WTC11 (cell line): ENCODE data around the gene GNG10. TPM values are rescaled to one million over a fixed set of nuclear protein-coding genes. Genes with fewer than 3 reads are reported as not detected.
A peak's percentile ranks its signal among the peaks of the same experiment; 100 is the strongest.

ENCODE experiments used
- AR ChIP-seq: fragments of 250-450 bp; sonication (Bioruptor Pico); IDR thresholded peaks from 2 replicates; pipeline ENCODE4 v1.9.0; 2021; ENCODE audit warnings: mild to moderate bottlenecking
- ATF1 ChIP-seq: sonication (generic); formaldehyde crosslinking; IDR thresholded peaks from 2 replicates; pipeline ENCODE4 v1.8.1; 2023; ENCODE audit warnings: mild to moderate bottlenecking, moderate library complexity, missing genetic modification reagents
- ATF6 ChIP-seq: sonication (generic); formaldehyde crosslinking; IDR thresholded peaks from 2 replicates; pipeline ENCODE4 v1.8.1; 2023; ENCODE audit warnings: mild to moderate bottlenecking, missing genetic modification reagents
- CBFB ChIP-seq: sonication (generic); formaldehyde crosslinking; IDR thresholded peaks from 2 replicates; pipeline ENCODE4 v1.8.1; 2022; ENCODE audit warnings: mild to moderate bottlenecking, low read depth, missing genetic modification reagents
- CDX4 ChIP-seq: fragments of 250-450 bp; sonication (Bioruptor Pico); IDR thresholded peaks from 2 replicates; pipeline ENCODE4 v1.9.0; 2021; ENCODE audit warnings: moderate library complexity, mild to moderate bottlenecking, inconsistent platforms, borderline replicate concordance
- CREM ChIP-seq: sonication (generic); formaldehyde crosslinking; IDR thresholded peaks from 2 replicates; pipeline ENCODE4 v1.8.1; 2022; ENCODE audit warnings: mild to moderate bottlenecking, missing genetic modification reagents, moderate library complexity
- E2F4 ChIP-seq: sonication (generic); formaldehyde crosslinking; IDR thresholded peaks from 2 replicates; pipeline ENCODE4 v1.8.1; 2022; ENCODE audit warnings: low read depth, mild to moderate bottlenecking, moderate library complexity, missing genetic modification reagents, borderline replicate concordance
- ESRRA ChIP-seq: sonication (generic); formaldehyde crosslinking; IDR thresholded peaks from 2 replicates; pipeline ENCODE4 v1.8.1; 2022; ENCODE audit warnings: mild to moderate bottlenecking, missing genetic modification reagents, borderline replicate concordance
- ETV6 ChIP-seq: sonication (generic); formaldehyde crosslinking; IDR thresholded peaks from 2 replicates; pipeline ENCODE4 v1.8.1; 2022; ENCODE audit warnings: mild to moderate bottlenecking, missing genetic modification reagents
- FOXP1 ChIP-seq: sonication (generic); formaldehyde crosslinking; IDR thresholded peaks from 2 replicates; pipeline ENCODE4 v1.8.0; 2022; ENCODE audit warnings: missing genetic modification reagents, mild to moderate bottlenecking, moderate library complexity, borderline replicate concordance
- HMGXB4 ChIP-seq: sonication (generic); formaldehyde crosslinking; IDR thresholded peaks from 2 replicates; pipeline ENCODE4 v1.8.1; 2023; ENCODE audit warnings: mild to moderate bottlenecking, moderate library complexity, missing genetic modification reagents
- KAT7 ChIP-seq: sonication (generic); formaldehyde crosslinking; IDR thresholded peaks from 2 replicates; pipeline ENCODE4 v1.8.1; 2023; ENCODE audit warnings: missing genetic modification reagents, mild to moderate bottlenecking, borderline replicate concordance
- MAX ChIP-seq: sonication (generic); formaldehyde crosslinking; IDR thresholded peaks from 2 replicates; pipeline ENCODE4 v1.8.0; 2022; ENCODE audit warnings: mild to moderate bottlenecking, missing genetic modification reagents
- MYBL2 ChIP-seq: sonication (generic); formaldehyde crosslinking; IDR thresholded peaks from 2 replicates; pipeline ENCODE4 v1.8.1; 2023; ENCODE audit warnings: mild to moderate bottlenecking, moderate library complexity, missing genetic modification reagents
- TCF7 ChIP-seq: sonication (generic); formaldehyde crosslinking; IDR thresholded peaks from 2 replicates; pipeline ENCODE4 v1.8.0; 2022; ENCODE audit warnings: mild to moderate bottlenecking, low read depth, missing genetic modification reagents, moderate library complexity
- ZMAT4 ChIP-seq: fragments of 250-450 bp; sonication (Bioruptor Pico); IDR thresholded peaks from 2 replicates; pipeline ENCODE4 v1.9.0; 2021; ENCODE audit warnings: mild to moderate bottlenecking
- ZNF317 ChIP-seq: sonication (generic); formaldehyde crosslinking; IDR thresholded peaks from 2 replicates; pipeline ENCODE4 v1.8.1; 2023; ENCODE audit warnings: low read depth, mild to moderate bottlenecking, moderate library complexity, missing genetic modification reagents, borderline replicate concordance
- ZNF416 ChIP-seq: fragments of 250-450 bp; sonication (Bioruptor Pico); IDR thresholded peaks from 2 replicates; pipeline ENCODE4 v1.9.0; 2021; ENCODE audit warnings: mild to moderate bottlenecking, inconsistent platforms
- ZNF425 ChIP-seq: fragments of 250-450 bp; sonication (Bioruptor Pico); conservative IDR thresholded peaks from 2 replicates; pipeline ENCODE4 v1.9.0; 2021; ENCODE audit warnings: mild to moderate bottlenecking
- ZNF532 ChIP-seq: fragments of 250-450 bp; sonication (Bioruptor Pico); IDR thresholded peaks from 2 replicates; pipeline ENCODE4 v1.9.0; 2021; ENCODE audit warnings: mild to moderate bottlenecking, borderline replicate concordance
- total RNA-seq: library from RNA; stranded (reverse); gene quantifications from 3 replicates; pipeline ENCODE4 v1.2.3, GENCODE V29; 2021

The GNG10 gene
- total RNA-seq, 1 experiment from 2014 or later = 17.2 TPM

GRCh38 chr9:111661150-111661801 lies at the start of gene GNG10 (continued):
- TF ChIP-seq ZNF416 (CRISPR knock-in tag) (no peak), ATF6 (CRISPR knock-in tag) (no peak), MAX (CRISPR knock-in tag) (peak; percentile 35; the same call in 1 of the 2 replicates), MYBL2 (CRISPR knock-in tag) (no peak), CREM (CRISPR knock-in tag) (no peak), ATF1 (CRISPR knock-in tag) (no peak), ZNF532 (CRISPR knock-in tag) (no peak), ZNF425 (CRISPR knock-in tag) (no peak), KAT7 (CRISPR knock-in tag) (peak; percentile 52; the same call in 1 of the 2 replicates), ZMAT4 (CRISPR knock-in tag) (no peak), AR (CRISPR knock-in tag) (no peak), CDX4 (CRISPR knock-in tag) (no peak), TCF7 (CRISPR knock-in tag) (0 out of 2 replicates have a peak, but pooled peaks have one; percentile 23), E2F4 (CRISPR knock-in tag) (no peak), CBFB (CRISPR knock-in tag) (no peak), ESRRA (no peak), HMGXB4 (CRISPR knock-in tag) (peak; percentile 70; the same call in 1 of the 2 replicates), ETV6 (CRISPR knock-in tag) (peak; percentile 57; the same call in 1 of the 2 replicates), FOXP1 (0 out of 2 replicates have a peak, but pooled peaks have one; percentile 17), ZNF317 (CRISPR knock-in tag) (no peak)
